Body of pancreas (tissue), 4 donors: ENCODE data around the gene ABI2.

Experiments used
- POLR2A ChIP-seq, 3 donors: fragments of 450-650 bp; IDR thresholded peaks; one replicate each; pipeline ENCODE4 v1.6.1; 2016; ENCODE audit warnings: antibody characterized with exemption in 3 of 3, mild to moderate bottlenecking in 2 of 3
- TF ChIP-seq, protein P1 (sequence below), 7 experiments: fragments of 450-650 bp in 4 of 7; fragments of 200-600 bp in 3 of 7; sonication (generic) in 3 of 7; IDR thresholded peaks; one replicate each; pipeline ENCODE4 v1.5.1; 2016 to 2019; ENCODE audit warnings: antibody characterized with exemption in 7 of 7

DNA sequence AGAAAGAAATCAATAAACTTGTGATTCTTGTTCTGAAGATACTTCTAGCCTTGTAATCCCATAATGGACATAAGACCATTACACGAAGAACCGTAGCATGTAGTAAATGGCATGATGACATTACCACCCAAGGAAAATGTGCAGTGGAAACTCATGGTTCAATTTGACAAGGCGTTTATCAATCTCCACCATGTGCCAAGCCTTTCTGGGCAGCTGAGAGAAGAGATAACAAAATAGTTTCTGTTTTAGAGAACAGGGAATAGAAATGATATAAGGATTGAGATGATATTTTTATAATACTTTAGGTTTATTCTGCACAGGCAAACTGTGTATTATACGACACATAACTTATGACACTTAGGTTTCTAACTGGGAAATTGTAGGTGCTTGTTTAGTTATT, 19.2 kb downstream of the ABI2 start:
- TF ChIP-seq, protein P1, sequence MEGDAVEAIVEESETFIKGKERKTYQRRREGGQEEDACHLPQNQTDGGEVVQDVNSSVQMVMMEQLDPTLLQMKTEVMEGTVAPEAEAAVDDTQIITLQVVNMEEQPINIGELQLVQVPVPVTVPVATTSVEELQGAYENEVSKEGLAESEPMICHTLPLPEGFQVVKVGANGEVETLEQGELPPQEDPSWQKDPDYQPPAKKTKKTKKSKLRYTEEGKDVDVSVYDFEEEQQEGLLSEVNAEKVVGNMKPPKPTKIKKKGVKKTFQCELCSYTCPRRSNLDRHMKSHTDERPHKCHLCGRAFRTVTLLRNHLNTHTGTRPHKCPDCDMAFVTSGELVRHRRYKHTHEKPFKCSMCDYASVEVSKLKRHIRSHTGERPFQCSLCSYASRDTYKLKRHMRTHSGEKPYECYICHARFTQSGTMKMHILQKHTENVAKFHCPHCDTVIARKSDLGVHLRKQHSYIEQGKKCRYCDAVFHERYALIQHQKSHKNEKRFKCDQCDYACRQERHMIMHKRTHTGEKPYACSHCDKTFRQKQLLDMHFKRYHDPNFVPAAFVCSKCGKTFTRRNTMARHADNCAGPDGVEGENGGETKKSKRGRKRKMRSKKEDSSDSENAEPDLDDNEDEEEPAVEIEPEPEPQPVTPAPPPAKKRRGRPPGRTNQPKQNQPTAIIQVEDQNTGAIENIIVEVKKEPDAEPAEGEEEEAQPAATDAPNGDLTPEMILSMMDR (IDR thresholded peaks at IDR 0.05): no peak
- TF ChIP-seq POLR2A (IDR thresholded peaks at IDR 0.05): no peak
